HG02588 (cell line): ENCODE results near the gene DMKN.

Source experiments
- ATAC-seq: cut with Tn5 transposase; IDR thresholded peaks from one replicate; pipeline ENCODE4 v1.9.1; 2021; ENCODE audit warnings: mild to moderate bottlenecking, moderate library complexity; ENCODE audit not compliant: unreplicated experiment

The DMKN gene

DNA sequence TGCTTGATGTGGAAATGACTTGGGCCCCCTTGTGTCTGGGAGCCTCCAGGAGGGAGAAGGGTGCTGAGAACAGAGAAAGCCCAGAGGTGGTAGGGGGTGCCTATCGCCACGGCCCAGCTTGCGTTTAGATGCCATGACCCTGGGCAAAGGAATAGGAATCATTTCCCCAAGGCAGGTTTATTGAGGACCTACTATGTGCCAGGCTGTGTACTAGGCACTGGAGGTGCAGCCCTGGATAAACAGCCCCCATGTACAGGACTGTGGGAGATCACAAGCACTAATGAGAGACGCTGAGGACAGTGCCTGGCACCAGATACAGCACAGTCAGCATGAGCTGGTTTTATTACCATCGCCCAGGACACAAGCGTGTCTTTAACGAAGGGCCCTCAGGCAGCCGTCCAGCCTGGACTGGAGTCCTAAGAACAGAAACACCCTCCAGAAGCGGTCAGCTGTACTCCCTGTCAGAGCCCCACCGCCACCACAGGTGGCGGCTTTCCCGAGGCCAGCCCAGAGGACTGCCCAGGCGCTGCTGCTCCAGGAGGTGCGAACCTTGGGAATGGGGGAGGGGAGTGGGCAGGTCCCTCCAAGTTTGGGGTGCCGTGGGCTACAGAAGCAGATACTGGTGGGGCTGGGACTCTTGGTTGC is 36.6 kb upstream of the DMKN start:
- no peak for ATAC-seq

- no peak for ATAC-seq
These were observed 35.8 kb upstream of the DMKN start for GRCh38 chr19:35549174-35549788.

DNA sequence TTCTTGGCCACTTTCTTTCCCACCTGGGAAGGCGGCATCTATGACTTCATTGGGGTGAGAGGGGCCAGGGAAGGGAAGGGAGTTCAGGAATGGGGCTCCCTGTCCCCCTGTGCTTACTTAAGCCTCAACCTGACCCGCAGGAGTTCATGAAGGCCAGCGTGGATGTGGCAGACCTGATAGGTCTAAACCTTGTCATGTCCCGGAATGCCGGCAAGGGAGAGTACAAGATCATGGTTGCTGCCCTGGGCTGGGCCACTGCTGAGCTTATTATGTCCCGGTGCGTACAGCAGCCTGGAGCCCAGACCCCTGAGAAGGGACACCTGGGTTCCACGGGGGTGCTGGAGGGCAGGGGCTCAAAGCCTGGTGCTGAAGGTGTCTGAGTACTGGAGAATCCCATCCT is 33.1 kb upstream of the DMKN start:
- ATAC-seq = no peak

DNA sequence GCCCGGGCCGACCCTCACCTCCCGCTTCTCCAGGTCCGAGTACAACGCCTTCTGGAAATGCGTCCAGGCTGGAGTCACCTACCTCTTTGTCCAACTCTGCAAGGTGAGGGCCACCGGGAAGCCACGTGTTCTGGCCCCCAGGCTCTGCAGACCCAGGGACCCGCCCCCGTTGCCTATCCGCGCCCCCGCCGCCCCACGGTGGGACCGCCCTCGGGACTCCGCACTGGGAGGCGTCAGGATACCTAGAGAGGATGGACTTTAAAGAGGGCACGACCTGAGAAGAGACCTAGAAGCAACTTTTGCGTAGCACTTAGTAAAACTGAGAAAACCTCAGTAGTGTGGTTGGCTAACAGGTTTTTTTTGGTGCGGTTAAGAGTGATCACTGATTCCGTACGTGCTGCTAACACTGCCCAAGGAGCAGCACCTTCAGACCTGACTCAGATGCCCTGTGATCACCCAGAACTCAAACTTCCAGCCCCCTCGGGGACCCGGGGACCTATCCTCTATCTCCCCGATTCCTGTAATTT is 32.5 kb upstream of the DMKN start:
- peak; percentile 40 for ATAC-seq

DNA sequence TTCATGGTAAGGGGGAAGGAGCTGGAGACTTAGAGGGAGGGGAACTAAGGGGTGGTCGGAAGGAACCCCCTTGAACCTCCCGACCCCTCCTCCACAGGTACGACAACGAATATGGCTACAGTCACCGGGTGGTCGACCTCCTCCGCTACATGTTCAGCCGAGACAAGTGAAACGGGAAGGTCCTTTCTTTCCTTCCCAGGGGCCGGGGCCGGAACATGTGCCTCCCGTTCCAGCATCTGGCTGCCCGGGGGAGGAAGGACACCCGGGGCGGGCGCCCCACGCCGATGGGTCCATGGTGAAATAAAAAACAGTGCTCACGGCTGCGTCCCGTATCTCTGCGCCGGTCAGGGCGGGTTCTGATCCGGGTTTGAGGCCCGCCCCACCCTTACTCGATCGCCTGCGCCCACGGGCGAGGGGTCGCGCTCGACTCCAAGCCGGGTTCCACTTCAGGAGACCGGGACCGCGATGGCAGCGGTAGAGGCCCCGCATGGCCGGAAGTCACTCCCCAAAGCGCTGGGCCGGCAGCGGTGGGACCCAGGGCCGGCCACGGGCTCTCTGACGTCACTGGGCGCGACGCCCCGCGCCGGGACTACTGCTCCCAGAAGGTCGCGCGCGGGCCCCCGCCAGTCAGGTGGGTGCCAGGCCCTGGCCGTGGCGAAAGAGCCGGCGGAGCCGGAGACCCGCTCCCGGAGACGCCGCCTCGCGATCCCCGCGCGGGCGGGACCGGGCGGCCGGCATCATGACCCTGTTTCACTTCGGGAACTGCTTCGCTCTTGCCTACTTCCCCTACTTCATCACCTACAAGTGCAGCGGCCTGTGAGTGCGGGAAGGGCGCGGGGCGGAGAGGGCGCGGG is 31.8 kb upstream of the DMKN start, which contains the start of gene TMEM147:
TMEM147 (plus strand) TSS at position 626 of the 854 bp plus-strand sequence; CDS start at position 740, 114 bp downstream.
- peak; percentile 76 for ATAC-seq

GRCh38 chr19:35544110-35544802 is 30.8 kb upstream of the DMKN start:
- no peak for ATAC-seq

GRCh38 chr19:35543280-35544109 is 30.0 kb upstream of the DMKN start:
- no peak for ATAC-seq

- no peak for ATAC-seq
These were observed 28.8 kb upstream of the DMKN start for GRCh38 chr19:35542209-35542608.

DNA sequence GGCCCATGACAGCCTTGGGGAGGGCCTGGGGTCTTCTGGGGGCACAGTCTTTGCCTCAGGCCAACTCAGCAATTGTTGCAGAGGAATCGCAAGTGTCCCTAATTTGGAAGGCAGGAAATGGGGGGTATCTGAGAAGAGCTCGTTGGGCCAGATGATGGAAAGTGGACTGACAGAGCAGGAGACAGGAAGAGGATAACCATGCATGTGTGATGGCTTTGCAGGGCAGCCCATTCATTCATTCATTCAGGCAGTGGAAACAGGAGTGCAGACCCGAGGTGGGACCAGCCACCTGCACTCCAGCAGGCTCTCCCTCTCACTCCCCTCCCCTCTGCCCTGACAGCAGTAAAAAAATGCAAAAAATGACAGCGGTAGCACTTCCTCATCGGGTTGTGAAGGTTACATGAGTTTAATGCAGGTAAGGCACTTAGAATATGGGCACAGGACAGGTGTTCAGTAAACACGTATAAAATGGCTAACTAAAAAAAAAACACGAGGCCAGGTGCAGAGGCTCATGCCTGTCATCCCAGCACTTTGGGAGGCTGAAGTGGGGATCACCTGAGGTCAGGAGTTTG is 27.0 kb upstream of the DMKN start:
- no peak for ATAC-seq

GRCh38 chr19:35539850-35540249 is 26.4 kb upstream of the DMKN start:
- no peak for ATAC-seq

GRCh38 chr19:35539314-35539713 is 25.9 kb upstream of the DMKN start:
- ATAC-seq = no peak

DNA sequence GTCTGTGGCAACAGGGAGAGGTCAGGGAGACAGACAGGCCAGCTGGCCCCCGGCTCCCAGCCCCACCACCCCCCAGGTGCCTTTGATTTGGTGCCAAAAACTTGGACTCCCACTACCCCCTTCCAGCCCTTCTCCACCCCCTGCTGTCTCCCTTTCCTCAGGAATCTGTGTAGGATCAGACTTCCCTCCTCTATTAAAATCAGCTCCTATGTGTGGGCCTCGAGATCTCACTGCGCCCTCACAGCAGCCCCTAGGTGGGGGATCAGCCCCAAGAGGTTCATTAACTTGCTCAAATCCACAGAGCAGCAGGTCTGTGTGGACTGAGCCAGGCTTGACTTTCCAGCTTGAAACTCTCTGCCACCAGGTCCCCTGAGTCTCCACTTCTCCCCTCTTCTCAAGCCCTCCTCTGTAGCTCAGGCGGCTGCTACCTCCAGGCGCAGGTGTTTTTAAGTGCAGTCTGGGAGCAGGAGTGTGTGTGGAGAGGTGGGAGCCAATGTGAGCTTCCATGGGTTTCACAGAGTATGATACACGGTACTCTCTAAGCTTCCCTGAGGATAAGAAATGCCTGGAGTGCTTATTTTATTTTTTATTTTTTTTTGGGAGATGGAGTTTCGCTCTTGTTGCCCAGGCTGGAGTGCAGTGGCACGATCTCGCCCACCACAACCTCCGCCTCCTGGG is 21.5 kb upstream of the DMKN start:
- ATAC-seq = no peak

GRCh38 chr19:35533822-35534392 is 20.5 kb upstream of the DMKN start:
- ATAC-seq = no peak

DNA sequence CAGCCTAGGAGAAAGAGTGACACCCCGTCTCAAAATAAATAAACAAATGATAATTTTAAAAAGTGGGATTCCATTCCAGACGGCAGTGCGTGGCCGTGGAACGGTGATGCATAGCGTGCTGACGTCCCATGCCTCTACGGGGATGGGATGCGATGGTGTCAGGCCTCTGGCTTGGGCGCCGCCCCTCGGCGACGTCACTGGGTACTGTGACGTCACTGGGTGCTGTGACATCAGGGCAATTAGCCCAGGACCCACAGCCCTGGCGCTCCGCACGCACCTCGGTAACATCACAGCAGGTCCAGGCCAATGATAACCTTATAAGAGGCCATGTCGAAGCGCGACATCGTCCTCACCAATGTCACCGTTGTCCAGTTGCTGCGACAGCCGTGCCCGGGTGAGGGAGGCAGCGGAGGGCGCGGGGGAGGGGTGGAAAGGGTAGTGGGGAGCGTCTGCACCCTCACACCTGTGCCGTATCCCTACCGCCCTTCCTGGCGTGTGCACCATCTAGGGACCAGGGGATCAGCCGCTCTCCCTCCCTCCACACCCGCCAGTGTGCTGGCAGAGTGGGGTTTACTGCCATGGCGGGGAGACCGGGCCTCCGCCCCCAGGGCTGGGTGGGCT is 19.9 kb upstream of the DMKN start, which contains the start of gene GAPDHS:
GAPDHS (plus strand) TSS at position 256 of the 621 bp plus-strand sequence; CDS start at position 328, 72 bp downstream.
- no peak for ATAC-seq

GRCh38 chr19:35531291-35531690 is 17.8 kb upstream of the DMKN start:
- ATAC-seq = no peak

- no peak for ATAC-seq
These were observed 16.1 kb upstream of the DMKN start for GRCh38 chr19:35529241-35530218.
